ENCODE data around the gene UTRN.

The UTRN gene
- total RNA-seq, result 32.6 to 859 (median 426) reads per million in 3 experiments

GRCh38 chr6:144284783-144285547 is at the start of gene UTRN:
UTRN (plus strand) TSS chr6:144285335; CDS start chr6:144291829, 6,494 bp downstream.
- DNase-seq, result peak; percentile 29

GRCh38 chr6:144244688-144245087 is 40.4 kb upstream of the UTRN start:
- no peak for DNase-seq

GRCh38 chr6:144246988-144247387 is 38.1 kb upstream of the UTRN start:
- DNase-seq, result no peak

- no peak for DNase-seq
Observed at GRCh38 chr6:144248003-144248402, 37.1 kb upstream of the UTRN start.

GRCh38 chr6:144248476-144249301 is 36.4 kb upstream of the UTRN start:
- no peak for DNase-seq

GRCh38 chr6:144250276-144250675 is 34.9 kb upstream of the UTRN start:
- DNase-seq, result no peak

GRCh38 chr6:144252259-144252658 is 32.9 kb upstream of the UTRN start:
- no peak for DNase-seq

GRCh38 chr6:144259986-144260385 is 25.1 kb upstream of the UTRN start:
- no peak for DNase-seq

GRCh38 chr6:144262470-144263369 is 22.4 kb upstream of the UTRN start:
- peak; percentile 7 for DNase-seq

GRCh38 chr6:144263786-144264185 is 21.3 kb upstream of the UTRN start:
- DNase-seq, result no peak

GRCh38 chr6:144264270-144265060 is 20.7 kb upstream of the UTRN start:
- DNase-seq, result no peak

GRCh38 chr6:144265061-144265357 is 20.1 kb upstream of the UTRN start:
- no peak for DNase-seq

- DNase-seq, result no peak
Observed at GRCh38 chr6:144265390-144265789, 19.7 kb upstream of the UTRN start.

GRCh38 chr6:144266091-144266649 is 19.0 kb upstream of the UTRN start:
- DNase-seq, result no peak

- DNase-seq, result no peak
Observed at GRCh38 chr6:144268794-144269349, 16.3 kb upstream of the UTRN start.

GRCh38 chr6:144277174-144277573 is 8.0 kb upstream of the UTRN start:
- DNase-seq, result no peak

GRCh38 chr6:144277605-144278227 is 7.4 kb upstream of the UTRN start:
- no peak for DNase-seq

GRCh38 chr6:144278659-144279314 is 6.3 kb upstream of the UTRN start:
- DNase-seq, result no peak

- no peak for DNase-seq
Observed at GRCh38 chr6:144279484-144280150, 5.5 kb upstream of the UTRN start.
